GM21723 (cell line): ENCODE data around the gene SLC7A8.
"Not testable (repeated sequence)": the region's sequence is repeated elsewhere in the genome, so short reads cannot be mapped to it uniquely, and the experiment has no call there.

Source experiments
- ATAC-seq: cut with Tn5 transposase; IDR thresholded peaks from one replicate; pipeline ENCODE4 v1.9.1; 2021; ENCODE audit warnings: mild to moderate bottlenecking, moderate library complexity; ENCODE audit not compliant: unreplicated experiment

SLC7A8 gene

DNA sequence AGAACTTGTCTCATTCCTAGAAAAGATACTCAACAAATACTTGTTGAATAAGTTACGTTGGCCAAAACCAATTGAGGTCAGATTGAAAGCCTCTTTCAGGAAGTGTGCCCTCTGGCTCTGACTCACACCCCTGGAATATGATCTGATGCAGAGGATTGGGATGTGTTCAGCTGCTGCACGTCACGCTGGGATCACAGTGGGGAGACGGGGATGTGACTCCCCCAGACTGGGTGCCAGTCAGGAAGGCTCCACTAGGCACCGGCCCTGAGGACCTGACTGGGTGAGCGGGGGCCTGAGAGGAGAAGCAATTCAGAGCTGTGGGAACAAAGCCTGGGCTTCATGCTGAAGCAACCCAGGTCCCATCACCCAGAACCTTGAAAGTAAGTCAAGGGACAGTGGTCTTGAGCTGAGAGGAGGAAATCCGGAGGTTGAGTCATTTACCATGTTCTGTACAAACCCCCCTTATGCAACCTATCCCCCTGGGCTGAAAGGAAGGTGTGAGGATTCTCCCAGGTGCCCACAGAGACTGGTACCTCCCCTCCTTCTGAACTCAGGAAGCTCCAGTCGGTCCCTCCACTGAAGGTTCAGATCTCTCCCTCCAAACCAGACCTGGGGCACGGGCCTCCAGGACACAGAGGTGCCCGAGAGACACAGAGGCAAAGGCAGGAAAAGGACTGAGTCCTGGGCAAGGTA, 68.3 kb downstream of the SLC7A8 start:
- ATAC-seq, result no peak

DNA sequence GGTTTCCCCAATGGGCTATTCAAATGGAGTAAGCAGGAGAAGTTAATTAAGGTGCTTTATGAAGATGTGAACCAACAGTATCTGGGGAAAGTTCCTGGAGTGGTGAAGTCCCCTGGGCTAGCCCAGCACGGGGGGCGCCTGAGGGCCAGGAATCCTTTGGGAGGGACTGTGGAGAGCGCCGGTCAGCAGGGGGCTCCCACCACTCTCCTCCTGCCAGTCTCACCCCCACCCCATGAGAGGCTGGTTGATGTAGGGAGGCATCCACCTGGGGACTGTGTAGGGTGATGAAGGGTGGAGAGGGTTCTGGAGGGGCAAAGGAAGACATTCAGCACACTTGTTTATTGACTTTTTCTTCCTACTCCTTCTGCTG, 68.8 kb downstream of the SLC7A8 start:
- ATAC-seq, result no peak

DNA sequence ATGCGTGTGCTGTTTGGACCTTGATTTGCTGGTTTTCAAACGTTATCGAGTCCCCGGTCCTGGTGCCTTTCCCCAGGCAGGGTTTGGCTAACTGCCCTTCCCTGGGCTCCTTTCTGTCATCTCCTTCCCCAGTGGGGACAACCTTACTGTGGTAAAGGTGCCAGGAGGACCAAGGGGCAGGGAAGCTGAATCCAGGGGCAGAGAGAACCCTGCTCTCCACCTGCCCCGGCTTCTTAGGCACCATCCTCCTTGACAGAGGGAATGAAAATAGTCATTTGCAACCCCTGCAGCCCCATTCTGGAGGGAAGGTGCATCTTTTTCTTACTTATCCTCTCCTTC, 69.4 kb downstream of the SLC7A8 start:
- ATAC-seq, result no peak

DNA sequence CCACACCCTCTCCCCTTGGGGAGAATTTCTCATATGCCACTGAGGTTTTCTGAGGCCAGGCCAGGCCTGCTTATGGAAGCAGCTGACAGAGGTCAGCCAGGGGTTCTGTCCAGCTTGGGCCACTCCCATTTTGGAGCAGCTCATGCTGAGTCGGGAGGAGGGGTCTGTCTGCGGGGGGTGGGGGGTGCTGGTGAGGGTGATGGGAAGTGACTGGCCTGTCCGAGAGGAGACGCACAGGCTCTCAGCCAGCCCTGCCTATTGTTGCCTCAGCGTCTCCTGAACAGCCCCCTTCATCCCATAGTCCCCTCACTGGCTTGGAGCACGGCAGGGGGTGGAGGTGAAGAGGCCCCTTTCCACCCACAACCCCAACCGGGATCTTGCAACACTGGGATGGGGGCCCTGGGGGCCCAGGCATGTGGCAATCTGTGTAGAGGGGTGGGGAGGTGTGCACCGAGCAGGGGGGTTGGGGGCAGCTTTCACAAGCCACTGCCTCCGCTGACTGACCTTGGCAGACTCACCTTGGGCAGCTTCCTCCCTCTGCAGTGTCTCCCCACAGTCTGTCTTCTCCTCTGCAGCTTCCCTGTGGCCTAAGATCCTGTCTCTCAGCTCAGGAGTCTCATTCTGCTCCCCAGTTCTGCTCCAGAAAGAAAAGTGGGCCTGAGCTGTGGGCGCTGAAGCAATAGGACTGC, 69.9 kb downstream of the SLC7A8 start:
- ATAC-seq, result no peak

DNA sequence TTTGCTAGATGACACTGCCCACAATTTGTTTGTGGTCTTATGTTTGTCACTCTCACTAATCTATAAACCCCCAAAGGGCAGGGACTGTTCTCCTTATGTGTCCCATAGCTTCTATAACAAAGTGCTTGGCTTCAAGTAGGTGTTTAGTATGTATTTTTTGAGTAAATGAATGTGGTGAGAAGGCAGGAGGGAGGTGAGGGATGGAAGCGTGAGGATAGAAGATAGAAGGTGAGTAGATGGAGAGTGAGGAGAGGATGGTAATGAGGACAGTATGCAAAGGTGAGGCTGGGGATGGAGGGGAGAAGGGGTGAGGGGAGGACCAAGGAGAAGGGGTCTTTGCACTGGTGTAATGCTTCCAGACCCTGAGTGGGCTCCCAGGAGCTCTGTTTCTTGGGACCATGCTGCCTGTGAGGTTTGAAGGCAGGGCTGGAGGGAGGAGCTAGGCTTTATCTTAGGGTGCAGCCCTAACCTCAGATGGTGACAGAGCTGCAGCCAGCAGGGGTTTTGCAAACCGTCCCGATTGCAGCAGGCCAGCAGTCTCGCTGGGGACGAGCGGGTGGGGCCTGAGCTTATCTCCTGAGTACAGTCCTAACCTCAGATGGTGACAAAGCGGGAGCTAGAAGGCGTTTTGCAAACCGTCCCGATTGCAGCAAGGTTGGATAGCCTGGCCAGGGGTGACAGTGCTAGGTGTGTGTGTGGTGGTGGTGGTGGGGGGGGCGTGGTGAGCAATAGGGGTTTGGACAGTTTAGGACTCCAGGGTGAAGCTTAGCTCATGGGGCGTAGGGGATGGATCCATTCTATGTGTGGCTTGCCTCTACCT, 70.9 kb downstream of the SLC7A8 start:
- ATAC-seq, result no peak

DNA sequence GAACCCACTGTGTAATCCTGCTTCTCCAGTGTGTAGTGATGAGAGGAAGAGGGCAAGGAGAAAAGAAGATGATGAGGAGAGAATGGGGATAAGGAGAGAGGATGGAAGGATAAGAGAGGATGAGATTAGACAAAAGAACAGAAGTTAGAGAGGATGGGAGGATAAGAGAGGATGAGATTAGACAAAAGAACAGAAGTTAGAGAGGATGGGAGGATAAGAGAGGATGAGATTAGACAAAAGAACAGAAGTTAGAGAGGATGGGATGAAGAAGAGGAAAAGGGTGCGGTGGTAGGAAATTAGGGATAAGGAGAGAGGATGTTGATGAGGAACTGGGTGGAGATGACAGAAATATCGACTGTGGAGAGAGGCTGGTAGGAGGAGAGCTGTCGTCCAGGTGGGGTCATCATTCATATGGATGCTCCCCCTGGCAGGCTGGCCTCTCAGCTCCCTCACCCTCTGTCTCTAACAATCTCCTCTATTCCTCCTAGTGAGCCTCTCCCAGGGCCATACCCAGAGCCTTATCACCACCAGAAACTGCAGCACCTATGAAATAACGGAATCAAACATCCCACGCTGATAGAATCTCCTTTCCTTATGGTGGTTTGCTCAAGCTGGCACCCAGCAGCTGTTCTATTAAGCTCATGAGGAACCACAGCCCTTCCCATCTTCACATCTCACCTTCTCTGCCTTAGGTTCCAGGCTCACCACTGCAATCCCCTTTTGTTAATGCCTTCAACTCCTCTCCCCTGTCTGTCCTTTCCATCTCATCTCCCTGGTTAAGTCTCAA, 72.7 kb downstream of the SLC7A8 start:
- ATAC-seq, result no peak

DNA sequence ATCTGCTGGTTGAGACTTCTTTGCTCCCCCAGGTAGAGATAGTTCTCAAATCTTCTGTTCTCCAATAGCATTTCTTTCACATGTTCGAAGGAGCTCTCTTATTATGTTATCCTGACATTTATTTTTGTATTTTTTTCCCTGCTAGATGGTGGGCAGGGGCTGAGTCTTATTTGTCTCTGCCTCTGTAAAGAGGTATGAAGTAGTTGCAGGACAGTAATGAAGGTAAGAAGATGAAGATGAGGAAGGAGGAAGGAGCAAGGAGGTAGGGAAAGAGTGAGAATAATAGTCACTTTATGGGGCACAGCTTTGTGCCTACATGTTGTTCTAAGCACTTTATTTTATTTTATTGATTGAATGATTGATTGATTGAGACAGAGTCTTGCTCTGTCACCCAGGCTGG, 73.7 kb downstream of the SLC7A8 start:
- ATAC-seq, result no peak

DNA sequence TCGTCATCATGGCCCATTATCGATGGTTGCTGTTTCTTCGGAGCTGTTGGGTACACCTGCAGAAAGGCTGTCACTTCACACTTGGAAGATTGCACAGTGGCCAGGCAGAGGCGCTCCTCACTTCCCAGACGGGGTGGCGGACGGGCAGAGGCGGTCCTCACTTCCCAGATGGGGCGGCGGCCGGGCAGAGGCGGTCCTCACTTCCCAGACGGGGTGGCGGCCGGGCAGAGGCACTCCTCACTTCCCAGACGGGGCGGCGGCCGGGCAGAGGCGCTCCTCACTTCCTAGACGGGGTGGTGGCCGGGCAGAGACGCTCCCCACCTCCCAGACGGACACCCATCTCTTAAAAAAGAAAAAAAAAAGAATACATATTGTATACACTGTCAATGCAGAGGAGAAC, 75.3 kb downstream of the SLC7A8 start:
- not testable (repeated sequence) for ATAC-seq

DNA sequence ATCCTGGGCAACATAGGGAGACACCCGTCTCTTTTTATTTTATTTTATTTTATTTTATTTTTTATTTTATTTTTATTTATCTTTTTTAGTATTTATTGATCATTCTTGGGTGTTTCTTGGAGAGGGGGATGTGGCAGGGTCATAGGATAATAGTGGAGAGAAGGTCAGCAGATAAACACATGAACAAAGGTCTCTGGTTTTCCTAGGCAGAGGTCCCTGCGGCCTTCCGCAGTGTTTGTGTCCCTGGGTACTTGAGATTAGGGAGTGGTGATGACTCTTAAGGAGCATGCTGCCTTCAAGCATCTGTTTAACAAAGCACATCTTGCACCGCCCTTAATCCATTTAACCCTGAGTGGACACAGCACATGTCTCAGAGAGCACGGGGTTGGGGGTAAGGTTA, 75.8 kb downstream of the SLC7A8 start:
- ATAC-seq, result not testable (repeated sequence)

DNA sequence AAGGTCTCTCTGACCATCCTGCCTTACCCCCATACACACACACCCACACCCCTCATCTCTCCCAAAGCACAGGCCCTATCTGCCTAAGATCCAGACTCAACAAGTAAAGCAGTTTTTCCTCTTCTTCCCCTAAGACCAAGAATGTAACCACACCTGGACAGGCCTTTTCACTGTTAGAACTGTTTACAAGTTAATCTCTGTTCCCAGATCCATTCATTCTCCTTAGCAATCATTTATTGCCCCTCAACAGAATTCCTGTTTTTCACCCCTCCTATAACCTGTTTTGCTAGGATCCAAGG, 76.8 kb downstream of the SLC7A8 start:
- ATAC-seq, result no peak

DNA sequence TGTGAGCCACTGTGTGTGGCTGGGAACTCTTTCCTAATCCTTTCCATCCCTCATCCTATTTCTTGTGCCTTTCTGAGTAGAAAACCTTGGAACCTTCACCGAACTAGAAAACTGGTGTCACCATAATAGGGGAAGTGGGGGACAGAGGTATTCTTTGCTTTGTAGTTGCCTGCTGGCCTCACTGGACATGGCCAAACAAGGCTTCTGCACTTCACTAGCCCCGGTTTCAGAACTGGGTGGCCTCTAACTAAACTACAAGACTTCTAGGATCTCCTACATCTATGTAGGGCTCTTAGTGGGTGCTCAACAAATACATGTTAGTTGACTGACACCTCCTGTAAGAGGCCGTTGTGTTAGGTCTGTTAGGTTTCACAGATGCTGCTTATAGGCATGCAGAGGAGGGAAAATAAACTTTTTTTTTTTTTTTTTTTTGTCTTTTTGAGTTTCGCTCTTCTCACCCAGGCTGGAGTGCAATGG, 78.1 kb downstream of the SLC7A8 start:
- no peak for ATAC-seq

DNA sequence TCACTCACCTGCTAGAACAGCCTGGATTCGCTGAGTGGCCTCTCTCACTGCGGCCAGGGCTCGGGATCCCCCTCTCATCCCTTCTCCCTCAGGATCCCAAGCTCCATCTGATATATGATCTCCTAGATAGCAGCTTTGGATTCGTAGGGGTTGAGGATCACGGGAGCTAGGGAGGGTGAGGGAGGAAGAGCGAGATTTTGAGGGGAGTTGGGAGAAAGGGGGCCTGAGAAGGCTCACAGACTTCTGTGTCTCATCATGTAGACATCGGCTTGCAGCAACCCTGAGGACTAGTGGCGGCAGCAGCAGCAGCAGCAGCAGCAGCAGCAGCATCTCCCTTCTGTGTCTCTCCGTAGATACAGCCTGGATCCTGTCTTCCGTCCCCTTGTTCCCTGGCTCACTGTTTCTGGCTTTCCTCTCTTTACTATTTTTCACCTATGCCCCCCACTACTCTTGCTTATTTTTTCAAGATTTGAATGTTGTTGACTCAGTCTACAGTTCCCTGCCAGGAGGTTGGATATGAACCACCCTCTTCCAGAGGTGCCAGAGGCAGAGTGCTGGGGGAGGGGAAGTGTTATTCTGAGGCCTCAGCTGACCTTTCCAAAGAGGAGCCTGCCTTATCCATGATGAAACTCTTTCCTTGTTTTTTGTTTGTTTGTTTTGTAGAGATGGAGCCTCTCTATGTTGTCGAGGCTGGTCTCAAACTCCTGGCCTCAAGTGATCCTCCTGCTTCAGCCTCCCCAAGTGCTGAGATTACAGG, 78.7 kb downstream of the SLC7A8 start, which contains the start of gene CIROP:
TSS of gene CIROP (minus strand) at position 399 of the 757 bp plus-strand sequence. CDS start at position 330, 69 bp downstream.
- no peak for ATAC-seq

DNA sequence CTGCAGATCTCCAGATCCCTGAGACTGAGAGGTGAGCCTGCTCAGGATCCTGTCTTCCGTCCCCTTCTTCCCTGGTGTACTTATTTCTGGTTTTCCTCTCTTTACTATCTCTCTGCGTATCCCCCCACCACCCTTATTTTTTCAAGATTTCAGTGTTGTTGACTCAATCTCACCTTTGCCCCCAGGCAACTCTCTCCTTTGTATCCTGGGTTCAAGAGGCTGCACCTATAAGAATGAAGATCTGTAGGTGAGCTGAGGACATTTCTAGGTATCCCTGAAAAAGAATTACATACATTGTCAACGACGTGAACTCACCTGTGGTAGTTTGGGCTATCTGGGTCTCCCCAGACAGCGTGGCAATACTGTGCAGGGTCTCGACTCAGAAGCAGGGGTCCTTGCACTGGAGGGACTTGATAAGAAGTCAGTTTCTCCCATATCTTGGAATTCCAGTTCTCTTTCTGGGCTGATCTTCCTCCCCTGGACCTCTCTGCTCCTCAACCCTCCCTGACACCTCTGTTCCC, 79.3 kb downstream of the SLC7A8 start:
- ATAC-seq, result no peak

DNA sequence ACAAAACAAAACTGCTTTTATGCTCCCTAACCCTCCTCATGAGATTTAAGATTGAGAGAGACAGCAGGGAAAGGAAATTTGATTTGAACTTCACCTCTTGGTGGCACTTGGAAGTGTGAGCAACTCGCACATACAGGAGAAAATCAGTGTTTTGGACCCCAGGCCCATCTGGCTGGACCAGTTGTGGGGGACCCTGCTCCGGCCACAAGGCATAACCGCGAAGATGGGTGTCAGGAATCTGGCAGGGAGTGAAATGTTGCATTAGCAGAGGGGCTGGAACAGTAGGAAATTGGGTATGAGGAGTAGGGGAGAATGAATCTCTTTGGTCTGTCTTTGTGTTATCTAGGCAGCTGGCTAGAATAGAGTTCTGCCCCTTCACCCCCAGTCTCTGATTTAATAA, 79.9 kb downstream of the SLC7A8 start:
- ATAC-seq, result no peak

DNA sequence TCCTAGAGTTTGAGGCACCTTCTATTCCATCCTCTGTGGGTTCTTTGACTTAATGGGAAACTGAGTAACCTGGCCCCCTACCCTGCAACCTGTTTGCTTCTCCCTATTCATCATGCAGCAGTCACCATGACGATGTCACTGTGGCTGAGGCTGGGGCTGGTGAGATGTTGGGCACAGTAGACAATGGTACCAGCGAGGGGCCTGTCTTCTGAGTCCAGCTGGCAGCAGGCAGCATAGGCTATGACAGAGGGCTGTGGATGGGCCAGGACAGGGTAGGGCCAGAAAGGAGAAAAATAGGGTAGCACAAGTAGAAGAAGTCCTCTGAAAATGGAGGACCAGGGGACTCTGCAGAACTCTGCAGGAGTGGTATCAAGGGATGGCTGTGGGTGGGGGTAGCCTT, 80.7 kb downstream of the SLC7A8 start:
- no peak for ATAC-seq

DNA sequence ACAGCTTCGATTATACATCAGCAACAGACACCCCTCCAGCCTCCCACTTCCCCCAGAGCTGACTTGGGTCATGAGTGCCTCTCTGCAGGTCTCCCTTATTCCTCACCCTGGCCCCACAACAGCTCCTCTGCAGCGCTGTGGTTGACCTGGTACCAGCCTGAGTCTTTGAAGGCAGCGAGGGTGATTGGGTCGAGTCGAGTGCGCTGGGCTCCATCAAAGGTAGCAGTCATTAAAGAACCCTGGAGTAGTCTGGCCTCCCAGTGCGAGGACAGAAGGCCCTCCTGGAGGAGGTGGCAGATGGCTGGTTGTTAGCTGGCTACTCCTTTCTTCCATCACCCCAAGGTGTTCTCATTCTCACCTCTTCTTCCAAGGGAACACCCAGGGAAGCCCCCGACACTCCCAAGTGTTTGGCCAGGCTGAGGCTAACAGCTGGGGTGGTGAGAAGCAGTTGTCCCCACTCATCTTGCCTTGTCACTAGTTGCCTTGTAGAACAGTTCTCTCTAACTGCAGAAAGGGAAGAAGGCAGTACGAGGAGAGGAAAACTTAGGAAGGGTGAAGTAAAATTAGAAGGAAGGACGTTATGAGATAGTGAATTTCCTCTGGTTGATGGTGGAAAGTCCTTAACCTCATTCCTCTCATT, 81.4 kb downstream of the SLC7A8 start:
- ATAC-seq, result no peak

DNA sequence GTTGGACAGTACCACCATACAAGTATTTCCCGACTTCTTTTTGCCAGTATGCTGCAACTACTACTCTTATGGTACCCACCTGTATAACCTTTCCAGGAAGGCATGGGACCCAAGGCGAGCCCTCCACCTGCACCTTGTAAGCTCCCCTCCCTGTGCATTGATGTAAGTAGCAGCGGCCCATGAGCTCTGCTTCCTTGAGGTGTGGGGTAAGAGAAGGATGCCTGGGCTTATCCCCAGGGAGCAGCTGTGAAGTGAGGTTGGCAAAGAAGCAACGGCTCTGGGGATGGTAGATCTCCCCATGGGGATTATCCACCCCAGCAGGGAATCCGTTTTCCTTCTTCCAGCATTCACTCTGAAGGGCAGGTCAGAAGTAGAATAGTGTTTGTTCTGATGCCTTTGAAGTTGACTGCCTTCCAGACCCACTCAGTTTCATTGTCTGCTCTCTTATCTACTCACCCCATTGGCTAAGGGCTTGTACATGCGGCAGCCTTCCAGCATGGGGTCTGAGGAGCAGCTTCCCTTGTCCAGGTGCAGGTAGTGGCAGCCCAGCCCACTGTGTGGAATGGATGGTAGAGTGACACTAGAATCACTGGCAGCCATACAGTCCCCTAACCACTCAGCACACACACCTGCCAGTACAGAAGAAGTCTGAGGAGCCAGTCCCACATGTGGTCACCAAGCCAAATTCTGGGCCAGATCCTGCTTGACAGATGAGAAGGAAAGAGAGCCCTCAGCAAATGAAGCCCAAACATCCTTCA, 82.1 kb downstream of the SLC7A8 start:
- no peak for ATAC-seq

DNA sequence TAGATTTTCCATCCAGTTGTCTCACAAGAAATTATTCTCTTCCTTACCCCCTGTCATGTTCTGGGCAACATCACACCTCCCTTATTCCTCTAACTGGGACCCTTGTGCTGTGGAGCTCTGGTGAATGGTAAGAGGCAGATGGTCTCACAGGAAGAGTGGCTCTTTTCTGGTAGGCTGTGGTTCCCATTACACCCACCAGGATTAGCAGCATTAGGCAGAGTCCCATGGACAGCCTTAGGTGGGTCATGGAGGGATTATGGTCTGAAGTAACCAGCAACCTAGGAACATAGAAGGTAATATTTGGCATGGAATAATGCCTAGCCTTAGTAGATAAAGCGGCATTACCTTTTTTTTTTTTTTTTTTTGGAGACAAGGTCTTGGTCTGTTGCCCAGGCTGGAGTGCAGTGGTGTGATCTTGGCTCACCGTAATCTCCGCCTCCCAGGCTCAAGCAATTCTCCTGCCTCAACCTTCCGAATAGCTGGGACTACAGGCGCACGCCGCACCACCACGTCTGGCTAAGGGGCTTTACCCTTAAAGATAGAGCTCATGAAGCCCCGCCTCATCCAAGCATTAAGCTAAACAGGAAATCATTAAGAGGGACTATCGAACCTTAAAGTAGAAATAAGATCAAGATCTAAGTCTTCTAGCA, 84.1 kb downstream of the SLC7A8 start:
- no peak for ATAC-seq

DNA sequence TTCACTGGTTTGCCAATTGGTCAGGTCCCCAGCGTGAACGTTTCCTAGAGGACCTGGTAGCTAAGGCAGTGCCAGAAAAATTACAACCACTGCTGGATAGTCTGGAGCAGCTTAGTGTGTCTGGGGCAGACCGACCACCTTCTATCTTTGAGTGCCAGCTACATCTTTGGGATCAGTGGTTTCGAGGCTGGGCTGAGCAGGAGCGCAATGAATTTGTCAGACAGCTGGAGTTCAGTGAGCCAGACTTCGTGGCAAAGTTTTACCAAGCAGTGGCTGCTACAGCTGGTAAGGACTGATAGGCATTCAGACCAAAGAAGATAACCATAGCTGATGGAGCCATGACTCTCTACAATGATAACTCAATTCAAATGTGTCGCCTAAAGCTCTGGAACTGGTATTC, 85.7 kb downstream of the SLC7A8 start:
- no peak for ATAC-seq
